PC-9 (cell line): ENCODE results near the gene TTLL5. TPM values are rescaled to one million over a fixed set of nuclear protein-coding genes. Genes with fewer than 3 reads are reported as not detected.

Experiments
- BruUV-seq: library from RNA; stranded (reverse); fragments of 400-500 nt; replicated peaks from 2 replicates; lab custom pipeline; 2021; lab: Mats Ljungman, UMichigan
- CTCF ChIA-PET: fragments of 300-600 bp; sonication (Branson Sonifier 250); formaldehyde crosslinking; loops from one replicate; lab custom pipeline; 2022; ENCODE audit warnings: antibody characterized with exemption; lab: Charles Lee
- POLR2A ChIA-PET: fragments of 300-600 bp; sonication (Branson Sonifier 250); formaldehyde crosslinking; loops from one replicate; lab custom pipeline; 2022; ENCODE audit warnings: antibody characterized with exemption; ENCODE audit not compliant: unreplicated experiment; lab: Charles Lee
- DNase-seq, 2 experiments: peaks; one replicate each; pipeline versions ENCODE4 v3.0.0 to v3.0.0-alpha.2; 2015 to 2022; ENCODE audit warnings: mixed read lengths in 1 of 2
- H2AFZ ChIP-seq: fragments of 200-600 bp; sonication (generic); 2 replicates; pipeline ENCODE4 v1.8.1; 2017; ENCODE audit warnings: antibody characterized with exemption
- H3F3A ChIP-seq: fragments of 200-600 bp; sonication (generic); 2 replicates; pipeline ENCODE4 v1.8.1; 2017; ENCODE audit warnings: antibody characterized with exemption, mild to moderate bottlenecking, low read depth; ENCODE audit not compliant: insufficient read depth
- H3K27ac ChIP-seq: fragments of 200-600 bp; sonication (generic); 2 replicates; pipeline ENCODE4 v1.6.1; 2016; ENCODE audit warnings: mixed run types
- H3K27me3 ChIP-seq: fragments of 200-600 bp; sonication (generic); 2 replicates; pipeline ENCODE4 v1.6.1; 2016; ENCODE audit warnings: low read depth, mixed run types; ENCODE audit not compliant: insufficient read depth
- H3K36me3 ChIP-seq: fragments of 200-600 bp; sonication (generic); 2 replicates; pipeline ENCODE4 v1.6.1; 2016; ENCODE audit warnings: low read depth, mixed run types
- H3K4me1 ChIP-seq: fragments of 200-600 bp; sonication (generic); replicated peaks from 2 replicates; pipeline ENCODE4 v1.6.1; 2016; ENCODE audit warnings: mixed run types; ENCODE audit not compliant: insufficient read depth
- H3K4me2 ChIP-seq: fragments of 200-600 bp; sonication (generic); 2 replicates; pipeline ENCODE4 v1.6.1; 2017; ENCODE audit warnings: mixed run types
- H3K4me3 ChIP-seq: fragments of 200-600 bp; sonication (generic); 2 replicates; pipeline ENCODE4 v1.6.1; 2016; ENCODE audit warnings: mixed run types
- H3K79me2 ChIP-seq: fragments of 200-600 bp; sonication (generic); 2 replicates; pipeline ENCODE4 v1.6.1; 2017; ENCODE audit warnings: low read depth, mixed run types
- H3K9me2 ChIP-seq: fragments of 200-600 bp; sonication (generic); 2 replicates; pipeline ENCODE4 v1.8.1; 2017; ENCODE audit warnings: mild to moderate bottlenecking; ENCODE audit not compliant: insufficient read depth
- H3K9me3 ChIP-seq: fragments of 200-600 bp; sonication (generic); 2 replicates; pipeline ENCODE4 v1.8.1; 2016; ENCODE audit warnings: low read depth; ENCODE audit not compliant: insufficient read depth
- H4K20me1 ChIP-seq: fragments of 200-600 bp; sonication (generic); 2 replicates; pipeline ENCODE4 v1.8.1; 2017; ENCODE audit not compliant: insufficient read depth
- CTCF ChIP-seq: fragments of 200-600 bp; sonication (generic); conservative IDR thresholded peaks from 2 replicates; pipeline ENCODE4 v1.6.1; 2017; ENCODE audit warnings: mixed run types, antibody characterized with exemption, mild to moderate bottlenecking, moderate library complexity
- EZH2 ChIP-seq: fragments of 200-600 bp; sonication (generic); IDR thresholded peaks from 2 replicates; pipeline ENCODE4 v1.8.0; 2017; ENCODE audit warnings: antibody characterized with exemption, low read depth
- intact Hi-C: fragments of 100-400 bp; cut with micrococcal nuclease; formaldehyde crosslinking; loops from one replicate; pipeline ENCODE4 v1.10.0; 2022; ENCODE audit not compliant: unreplicated experiment
- total RNA-seq: library from RNA; stranded (reverse); gene quantifications from 2 replicates; pipeline ENCODE4 v1.2.3, GENCODE V29; 2021

Gene TTLL5
- total RNA-seq, 1 experiment from 2014 or later, result 75.3 TPM

- ChIA-PET POLR2A (no interaction called here), CTCF (interaction anchor here (0.6 kb wide), 1 partner anchor 149 kb away, joined by 3 read pairs; no protein-coding TSS in a partner anchor)
- no peaks in the 10 kb centered on the region for H3K27me3 ChIP-seq
- no peak overlapping the region for H3K4me3 ChIP-seq
- TF ChIP-seq EZH2 (no peak), CTCF (no peak)
- no TSS peak for BruUV-seq
- H3K36me3 ChIP-seq, result peaks cover 21% of the 10 kb centered on the region
- no peaks in the 10 kb centered on the region for H3K4me1 ChIP-seq
- intact Hi-C loops, result no loop called here
- H3F3A ChIP-seq, result no peaks in the 10 kb centered on the region
- H3K4me2 ChIP-seq, result no peak overlapping the region
- H3K9me2 ChIP-seq, result no peaks in the 10 kb centered on the region
- no peak overlapping the region for H2AFZ ChIP-seq
- no peaks in the 10 kb centered on the region for H4K20me1 ChIP-seq
- H3K9me3 ChIP-seq, result no peaks in the 10 kb centered on the region
- no peak overlapping the region for H3K27ac ChIP-seq
- DNase-seq, result no peak
- H3K79me2 ChIP-seq, result no peaks in the 10 kb centered on the region
These were observed 66.1 kb downstream of the TTLL5 start for GRCh38 chr14:75727124-75727523.

- no peaks in the 10 kb centered on the region for H4K20me1 ChIP-seq
- H3K9me2 ChIP-seq, result no peaks in the 10 kb centered on the region
- H3K9me3 ChIP-seq, result no peaks in the 10 kb centered on the region
- no peaks in the 10 kb centered on the region for H3K79me2 ChIP-seq
- H3K27me3 ChIP-seq, result no peaks in the 10 kb centered on the region
- no peak overlapping the region for H3K27ac ChIP-seq
- ChIA-PET POLR2A (no interaction called here), CTCF (no interaction called here)
- H3K36me3 ChIP-seq, result peaks cover 9% of the 10 kb centered on the region; the same call in 1 of the 2 replicates
- TF ChIP-seq EZH2 (no peak), CTCF (no peak)
- H3K4me1 ChIP-seq, result no peaks in the 10 kb centered on the region
- H3F3A ChIP-seq, result no peaks in the 10 kb centered on the region
- intact Hi-C loops, result no loop called here
- no TSS peak for BruUV-seq
- H3K4me3 ChIP-seq, result no peak overlapping the region
- H2AFZ ChIP-seq, result no peak overlapping the region
- DNase-seq, result no peak
- no peak overlapping the region for H3K4me2 ChIP-seq
These were observed 71.8 kb downstream of the TTLL5 start for GRCh38 chr14:75732888-75733287.

- no peak overlapping the region for H3K4me2 ChIP-seq
- intact Hi-C loops, result no loop called here
- peaks cover 13% of the 10 kb centered on the region; the same call in 1 of the 2 replicates for H3K36me3 ChIP-seq
- H3K27me3 ChIP-seq, result no peaks in the 10 kb centered on the region
- H3K27ac ChIP-seq, result no peak overlapping the region
- H3F3A ChIP-seq, result no peaks in the 10 kb centered on the region
- H3K4me1 ChIP-seq, result no peaks in the 10 kb centered on the region
- POLR2A ChIA-PET, result no interaction called here
- no peaks in the 10 kb centered on the region for H4K20me1 ChIP-seq
- H2AFZ ChIP-seq, result no peak overlapping the region
- TF ChIP-seq CTCF (no peak), EZH2 (no peak)
- no peaks in the 10 kb centered on the region for H3K9me2 ChIP-seq
- no peaks in the 10 kb centered on the region for H3K79me2 ChIP-seq
- no TSS peak for BruUV-seq
- no peaks in the 10 kb centered on the region for H3K9me3 ChIP-seq
- DNase-seq, result no peak
- H3K4me3 ChIP-seq, result no peak overlapping the region
- CTCF ChIA-PET, result no interaction called here
These were observed 73.8 kb downstream of the TTLL5 start for GRCh38 chr14:75734854-75735253.
